GM21360 (cell line): ENCODE measurements around the gene RPL39.
"Not testable (repeated sequence)": the region's sequence is repeated elsewhere in the genome, so short reads cannot be mapped to it uniquely, and the experiment has no call there.

Source experiments
- ATAC-seq: cut with Tn5 transposase; IDR thresholded peaks from one replicate; pipeline ENCODE4 v1.9.1; 2021; ENCODE audit warnings: mild to moderate bottlenecking, moderate library complexity; ENCODE audit not compliant: unreplicated experiment

Gene RPL39

DNA sequence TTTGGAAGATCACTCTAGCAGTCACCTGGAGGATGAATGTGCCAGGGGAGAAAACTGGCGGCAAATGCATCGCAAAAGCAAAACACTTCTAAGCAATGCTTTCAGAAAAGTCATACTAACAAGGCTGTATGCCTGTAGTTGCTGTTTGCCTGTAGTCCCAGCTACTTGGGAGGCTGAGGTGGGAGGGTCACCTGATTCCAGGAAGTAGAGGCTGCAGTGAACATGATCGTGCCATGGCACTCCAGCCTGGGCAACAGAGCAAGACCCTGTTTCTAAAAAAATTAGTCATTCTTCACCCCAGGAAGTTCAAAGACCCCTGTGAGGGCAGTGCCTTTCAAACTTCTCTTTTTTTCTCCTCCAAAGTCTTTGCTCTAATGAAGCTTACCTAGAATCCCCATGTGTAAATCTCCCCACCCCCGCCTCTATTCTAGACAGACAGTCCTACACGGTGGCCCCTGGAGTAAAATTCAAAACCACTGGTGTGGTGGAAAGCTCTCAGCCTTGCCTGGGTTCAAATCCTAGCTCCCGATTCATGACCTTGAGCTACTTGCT, 27.5 kb downstream of the RPL39 start:
- ATAC-seq = no peak

- ATAC-seq = no peak
These were observed 28.2 kb downstream of the RPL39 start for GRCh38 chrX:119763181-119763580.

- no peak for ATAC-seq
These were observed 28.7 kb downstream of the RPL39 start for GRCh38 chrX:119762718-119763117.

DNA sequence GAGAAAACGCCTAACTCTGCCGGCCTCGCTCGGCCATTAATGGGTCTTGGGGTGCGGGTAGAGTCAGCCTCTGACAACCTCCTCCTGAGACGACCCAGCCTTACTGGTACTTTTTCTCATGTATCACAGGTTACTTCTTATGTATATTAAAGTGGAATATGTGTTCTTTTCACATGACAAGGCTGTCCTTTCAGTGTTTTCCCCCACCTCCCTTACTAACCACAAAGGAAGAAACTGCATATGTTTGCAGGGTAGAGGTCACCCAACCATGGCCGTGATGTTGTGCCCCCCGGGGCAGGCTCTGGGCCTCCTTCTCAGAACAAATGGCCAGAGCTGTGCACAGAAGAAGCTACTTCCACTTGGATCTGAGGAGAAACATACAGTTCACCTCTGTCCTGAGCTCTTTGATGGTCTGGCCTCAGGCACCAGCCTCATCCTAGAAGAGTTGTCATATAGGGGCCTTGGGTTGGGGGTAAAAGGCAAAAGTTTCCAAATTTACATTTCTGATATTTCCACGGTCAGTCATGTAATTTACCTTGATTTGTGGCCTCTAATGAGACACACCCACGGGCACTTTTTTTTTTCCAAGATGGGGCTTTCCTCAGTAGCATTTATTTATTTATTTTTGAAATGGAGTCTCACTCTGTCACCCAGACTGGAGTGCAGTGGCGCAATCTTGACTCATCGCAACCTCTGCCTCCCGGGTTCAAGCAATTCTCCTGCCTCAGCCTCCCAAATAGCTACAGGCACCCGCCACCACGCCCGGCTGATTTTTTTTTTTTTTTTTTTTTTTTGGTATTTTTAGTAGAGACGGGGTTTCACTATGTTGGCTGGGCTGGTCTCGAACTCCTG, 31.2 kb downstream of the RPL39 start:
- no peak for ATAC-seq

GRCh38 chrX:119759248-119759766, 32.1 kb downstream of the RPL39 start:
- no peak for ATAC-seq

- ATAC-seq = no peak
These were observed 32.6 kb downstream of the RPL39 start for GRCh38 chrX:119758731-119759247.

DNA sequence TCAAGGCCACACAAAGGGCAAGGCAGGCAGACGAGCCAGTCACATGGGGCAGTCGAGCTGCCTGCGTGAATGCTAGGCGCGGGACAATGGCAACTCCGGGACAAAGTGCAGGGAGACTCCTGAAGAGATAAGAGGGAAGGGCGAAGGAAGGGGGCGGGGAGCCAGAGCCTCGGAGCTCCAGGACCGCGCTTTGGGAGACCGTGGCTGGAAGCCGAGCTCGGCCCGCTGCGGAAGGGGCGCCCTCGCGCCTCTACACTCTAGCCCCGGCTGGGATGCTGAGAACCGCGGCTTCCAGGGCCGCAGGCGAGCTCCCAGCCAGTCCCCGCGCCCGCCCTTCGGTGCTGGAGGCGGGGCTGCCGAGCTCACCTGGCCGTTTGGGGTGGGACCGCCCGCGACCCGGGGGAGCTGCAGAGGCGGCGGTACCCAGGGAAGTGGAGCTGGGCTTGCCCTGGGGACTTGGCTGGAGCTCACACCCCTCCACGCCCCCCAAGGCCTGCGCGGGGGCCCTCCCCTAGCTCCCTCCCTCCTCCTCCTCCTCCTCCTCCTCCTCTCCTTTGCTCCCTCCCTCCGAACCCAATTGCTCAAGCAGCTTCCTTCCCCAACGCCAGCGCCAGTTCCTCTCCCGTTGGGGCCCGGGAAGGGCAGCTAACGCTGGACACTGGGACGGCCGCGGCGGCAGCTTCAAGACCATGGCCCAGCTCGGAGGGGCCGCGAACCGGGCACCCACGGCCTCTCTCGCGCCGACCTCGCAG, 33.3 kb downstream of the RPL39 start, which contains the start of gene SOWAHD:
SOWAHD (plus strand) TSS at position 610 of the 752 bp plus-strand sequence; CDS start at position 690, 80 bp downstream.
- no peak for ATAC-seq

DNA sequence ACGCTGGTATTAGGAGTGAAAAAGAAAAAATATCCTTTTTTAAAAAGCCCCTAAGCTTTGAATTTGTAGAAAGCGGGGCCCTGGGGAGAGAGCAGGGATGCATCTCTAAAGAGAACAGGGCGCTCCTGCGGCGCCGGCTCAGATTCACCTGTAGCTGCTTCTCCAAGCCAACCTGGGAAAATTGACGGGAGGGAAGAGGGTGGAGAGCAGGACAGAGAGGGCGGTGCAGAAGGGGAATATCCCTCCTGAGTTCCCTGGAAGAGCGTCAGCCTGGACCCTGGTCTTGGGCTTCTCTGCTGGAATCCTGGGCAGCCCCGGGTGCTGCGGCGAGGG, 33.8 kb downstream of the RPL39 start:
- ATAC-seq = no peak

DNA sequence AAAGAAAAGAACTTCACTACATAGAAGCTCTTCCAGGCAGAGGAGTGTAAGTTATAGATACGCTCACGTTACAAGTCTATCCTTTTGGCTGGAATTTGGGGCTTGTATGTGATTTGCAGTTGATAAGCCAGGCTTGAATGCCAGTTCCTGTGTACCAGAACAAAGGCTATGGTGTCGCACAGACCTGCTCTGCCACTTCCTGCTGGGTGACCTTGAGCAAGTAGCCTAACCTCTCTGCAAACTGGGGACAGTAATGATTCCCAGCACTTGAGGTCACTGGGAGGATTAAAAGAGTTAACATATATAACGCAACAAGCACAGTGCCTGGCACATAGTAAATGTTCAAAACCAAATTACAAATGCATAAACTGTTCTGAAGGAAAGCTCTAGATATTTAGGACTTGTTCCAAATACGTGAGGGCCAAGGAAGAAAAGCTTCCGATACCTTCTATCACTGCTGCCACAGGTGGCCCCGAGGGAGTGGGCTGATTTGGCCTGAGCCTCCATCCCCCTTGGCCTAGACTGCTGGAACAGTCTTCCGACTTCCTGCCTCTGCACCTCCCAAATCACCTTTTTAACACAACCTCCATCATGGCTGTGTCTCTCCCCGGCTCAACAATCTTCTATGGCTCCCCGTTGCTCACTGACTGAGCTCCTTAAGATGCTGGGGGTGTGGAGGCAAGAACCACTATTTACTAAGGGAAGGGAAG, 34.3 kb downstream of the RPL39 start:
- ATAC-seq = no peak

- ATAC-seq = peak; percentile 68
These were observed 35.4 kb downstream of the RPL39 start for GRCh38 chrX:119755981-119756533.

GRCh38 chrX:119753639-119754257, 37.7 kb downstream of the RPL39 start:
- no peak for ATAC-seq

- no peak for ATAC-seq
These were observed 38.4 kb downstream of the RPL39 start for GRCh38 chrX:119753001-119753400.

- not testable (repeated sequence) for ATAC-seq
These were observed 40.7 kb downstream of the RPL39 start for GRCh38 chrX:119750751-119751150.

DNA sequence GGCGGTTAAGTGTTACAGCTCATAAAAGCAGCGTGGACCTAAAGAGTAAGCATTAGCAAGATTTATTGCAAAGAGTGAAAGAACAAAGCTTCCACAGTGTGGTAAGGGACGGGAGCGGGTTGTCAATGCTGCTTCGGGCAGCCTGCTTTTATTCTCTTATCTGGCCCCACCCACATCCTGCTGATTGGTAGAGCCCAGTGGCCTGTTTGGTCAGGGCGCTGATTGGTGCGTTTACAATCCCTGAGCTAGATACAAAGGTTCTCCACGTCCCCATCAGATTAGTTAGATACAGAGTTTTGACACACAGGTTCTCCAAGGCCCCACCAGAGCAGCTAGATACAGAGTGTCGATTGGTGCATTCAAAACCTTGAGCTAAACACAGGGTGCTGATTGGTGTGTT, 41.3 kb downstream of the RPL39 start:
- ATAC-seq = not testable (repeated sequence)

DNA sequence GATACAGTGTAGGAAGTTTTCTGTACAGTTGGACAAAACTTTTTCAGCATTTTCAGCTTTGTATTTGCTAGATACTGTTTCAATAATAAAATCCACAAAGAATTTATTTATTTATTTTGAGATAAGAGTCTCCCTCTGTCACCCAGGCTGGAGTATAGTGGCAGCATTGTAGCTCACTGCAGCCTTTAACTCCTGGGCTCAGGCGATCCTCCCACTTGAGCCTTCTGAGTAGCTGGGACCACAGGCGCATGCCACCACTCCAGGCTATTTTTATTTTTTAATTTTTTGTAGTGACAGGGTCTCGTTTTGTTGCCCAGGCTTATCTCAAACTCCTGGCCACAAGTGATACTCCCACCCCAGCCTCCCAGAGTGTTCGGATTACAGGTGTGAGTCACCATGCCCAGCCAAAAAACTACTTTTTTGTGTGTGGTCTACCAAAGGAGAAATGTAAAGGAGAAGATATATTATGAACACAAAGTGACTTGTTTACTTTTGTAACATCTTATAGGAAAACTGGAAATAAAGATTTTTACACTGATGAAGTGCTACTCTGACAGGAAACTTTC, 46.1 kb downstream of the RPL39 start:
- no peak for ATAC-seq

GRCh38 chrX:119738742-119739141, 52.7 kb downstream of the RPL39 start:
- no peak for ATAC-seq
